Measurements from ENCODE around the gene SCTR. TPM values are rescaled to one million over a fixed set of nuclear protein-coding genes. Genes with fewer than 3 reads are reported as not detected.
A peak's percentile ranks its signal among the peaks of the same experiment; 100 is the strongest.

SCTR gene
- total RNA-seq, 1 donor from 2014 or later: 6.2 TPM

GRCh38 chr2:119475225-119475856 is 48.9 kb downstream of the SCTR start:
- no peak for DNase-seq (ENCODE audit: low read depth)

DNA sequence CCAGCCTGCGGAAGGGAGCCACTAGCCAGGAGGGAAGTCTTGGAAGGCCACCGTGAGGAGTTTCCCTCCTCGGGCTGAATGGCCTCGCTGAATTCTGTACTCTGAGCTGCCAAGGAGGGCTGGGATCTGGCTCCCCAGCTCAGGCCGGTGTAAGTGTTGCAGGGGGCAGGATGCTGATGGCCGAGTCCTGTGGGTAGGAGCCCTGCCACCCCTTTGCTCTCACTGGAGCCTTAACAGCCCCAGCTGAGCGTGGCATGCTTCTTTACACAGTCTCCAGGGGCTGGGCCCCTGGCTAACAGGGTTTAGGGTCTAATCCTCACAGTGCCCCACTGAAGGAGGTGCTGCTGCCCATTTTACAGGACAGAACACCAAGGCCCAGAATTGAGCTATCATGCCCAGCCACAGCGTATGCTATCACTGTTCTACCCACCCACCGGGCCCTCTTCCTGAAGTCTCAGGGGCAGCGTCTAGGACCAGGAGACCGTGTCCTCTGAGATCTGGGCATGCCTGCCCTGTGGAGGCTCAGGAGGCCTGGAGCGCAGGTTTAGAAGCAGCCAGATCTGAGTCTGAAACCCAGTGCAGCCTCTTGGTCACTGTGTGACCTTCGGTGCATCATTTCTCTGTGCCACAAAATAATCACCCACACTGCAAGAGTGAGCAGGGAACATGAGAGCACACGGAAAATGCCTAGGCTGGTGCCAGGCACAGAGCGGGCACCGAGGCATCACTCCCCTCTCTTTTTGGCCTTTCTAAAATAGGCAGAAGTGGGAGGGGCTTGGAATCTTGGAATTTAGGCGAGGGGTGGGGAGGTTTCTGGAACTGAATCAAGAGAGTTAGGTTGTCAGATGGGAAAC is 49.7 kb downstream of the SCTR start:
- DNase-seq (ENCODE audit: low read depth): no peak

DNA sequence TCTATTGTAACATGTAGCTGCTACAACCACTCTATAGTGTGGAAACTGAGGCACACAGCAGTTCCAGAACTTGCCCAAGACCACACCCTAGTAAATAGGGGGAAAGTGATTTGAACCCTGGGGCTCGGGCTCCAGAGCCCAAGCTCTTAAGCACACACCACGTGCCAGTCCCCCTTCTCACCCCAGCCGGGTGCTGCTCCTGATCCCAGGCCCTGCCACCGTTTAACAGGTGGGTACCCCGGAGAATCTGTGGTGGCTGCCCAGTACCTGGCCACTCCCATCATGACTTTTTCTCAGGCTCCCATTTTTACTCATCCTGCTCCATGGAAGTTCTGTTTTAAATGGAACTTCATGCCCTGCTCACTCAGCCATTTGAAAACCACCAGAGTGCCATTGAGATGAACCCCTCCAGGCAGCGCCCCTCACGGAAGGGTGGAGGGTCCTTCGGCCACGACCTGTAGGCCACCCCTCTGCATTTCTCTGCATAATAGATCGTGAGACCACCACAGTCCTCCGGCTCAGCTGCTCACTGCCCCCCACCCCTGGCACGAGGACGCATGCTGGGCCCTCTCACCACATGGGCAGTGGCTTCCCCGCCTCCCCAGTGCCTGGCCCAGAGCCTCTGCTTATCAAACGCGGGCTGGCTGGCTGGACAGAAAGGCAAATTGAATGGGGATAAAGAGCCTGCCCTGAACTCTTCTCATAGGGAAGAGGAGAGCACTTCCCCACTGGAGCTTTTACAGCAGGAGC is 50.5 kb downstream of the SCTR start:
- DNase-seq (ENCODE audit: low read depth): no peak

DNA sequence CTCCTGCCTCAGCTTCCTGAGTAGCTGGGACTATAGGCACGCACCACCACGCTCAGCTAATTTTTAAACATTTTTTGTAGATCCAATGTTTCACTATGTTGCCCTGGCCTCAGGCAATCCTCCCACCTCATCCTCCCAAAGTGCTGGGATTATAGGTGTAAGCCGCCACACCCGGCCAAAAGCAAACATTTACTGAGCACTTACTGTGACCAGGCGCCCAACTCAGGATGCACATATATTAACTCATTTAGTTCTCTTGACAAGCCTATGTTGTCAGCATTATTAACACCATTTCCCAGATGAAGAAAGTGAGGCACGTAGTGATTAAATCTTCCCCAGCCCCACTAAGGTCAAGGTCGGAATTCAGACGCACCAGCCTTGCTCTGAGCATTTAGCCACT is 51.5 kb downstream of the SCTR start:
- DNase-seq (ENCODE audit: low read depth): no peak

GRCh38 chr2:119469661-119470297 is 54.5 kb downstream of the SCTR start:
- no peak for DNase-seq (ENCODE audit: low read depth)

- DNase-seq (ENCODE audit: low read depth): no peak
These were observed 55.2 kb downstream of the SCTR start for GRCh38 chr2:119469131-119469530.

DNA sequence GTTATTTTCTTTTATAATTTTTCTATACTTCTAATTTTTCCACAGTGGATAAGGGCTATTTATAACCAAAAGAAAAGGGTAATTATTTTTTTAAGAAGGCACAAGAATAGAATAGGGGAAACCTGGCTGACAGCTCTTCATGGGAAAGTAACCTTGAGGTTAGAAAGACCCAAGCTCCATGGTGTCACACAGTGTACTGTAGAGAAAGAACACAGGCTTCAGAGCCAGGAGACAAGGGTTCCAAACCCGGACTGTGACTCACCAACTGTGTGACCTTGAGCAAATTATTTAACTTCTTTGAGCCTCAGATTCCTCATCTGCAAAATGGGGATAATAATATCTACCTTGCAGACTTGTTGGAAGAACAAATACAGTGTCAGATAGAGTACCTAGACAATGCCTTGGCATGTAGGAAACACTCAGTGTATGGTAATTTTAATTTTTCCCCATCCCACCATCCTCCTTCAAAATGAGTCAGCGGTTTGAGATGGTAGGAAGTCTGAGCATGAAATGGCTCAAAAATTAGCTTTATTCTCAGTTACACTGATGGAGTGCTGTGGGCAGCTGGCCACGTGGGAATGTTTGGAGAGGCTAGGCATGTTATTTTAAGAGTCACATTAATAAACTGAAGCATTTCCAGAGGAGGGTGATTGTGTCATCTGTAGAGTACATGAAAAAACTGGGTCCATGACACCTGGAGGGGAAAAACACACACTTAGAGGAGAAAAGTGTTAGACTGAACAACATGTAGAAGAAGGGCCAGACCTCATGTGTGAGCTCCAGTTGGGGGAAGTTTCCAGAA is 55.9 kb downstream of the SCTR start:
- DNase-seq (ENCODE audit: low read depth): peak; percentile 56

DNA sequence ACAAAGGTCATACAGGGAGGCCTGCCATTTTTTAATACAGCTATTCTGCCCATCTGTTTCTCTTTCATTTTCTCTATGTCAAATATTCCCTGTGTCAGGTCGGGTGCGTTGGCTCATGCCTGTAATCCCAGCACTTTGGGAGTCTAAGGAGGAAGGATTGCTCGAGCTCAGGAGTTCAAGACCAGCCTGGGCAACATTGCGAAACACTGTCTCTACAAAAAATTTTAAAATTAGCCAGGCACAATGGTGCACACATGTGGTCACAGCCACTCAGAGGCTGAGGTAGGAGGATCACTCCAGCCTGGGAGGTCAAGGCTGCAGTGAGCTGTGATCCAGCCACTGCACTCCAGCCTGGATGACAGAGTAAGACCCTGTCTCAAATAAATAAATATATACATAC is 57.9 kb downstream of the SCTR start:
- no peak for DNase-seq (ENCODE audit: low read depth)

DNA sequence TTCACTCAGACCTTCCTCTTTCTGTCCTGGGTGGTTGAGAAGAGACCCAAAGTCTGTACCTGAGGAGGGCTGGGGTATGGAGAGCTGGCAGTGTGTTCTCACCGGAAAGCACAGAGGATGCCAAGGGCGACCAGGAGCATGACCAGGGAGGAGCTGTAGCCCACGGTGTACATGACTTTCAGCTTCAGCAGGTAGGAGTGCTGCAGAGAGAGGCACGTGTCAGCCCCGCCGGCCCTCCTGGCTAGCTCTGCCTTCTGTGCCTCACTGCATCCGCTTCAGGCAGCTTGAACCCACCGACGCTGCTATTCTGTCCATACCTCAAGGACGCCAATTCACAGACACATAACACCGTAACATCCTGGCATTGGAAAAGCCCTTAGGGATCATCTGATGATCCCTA is 58.6 kb downstream of the SCTR start:
- DNase-seq (ENCODE audit: low read depth): no peak

DNA sequence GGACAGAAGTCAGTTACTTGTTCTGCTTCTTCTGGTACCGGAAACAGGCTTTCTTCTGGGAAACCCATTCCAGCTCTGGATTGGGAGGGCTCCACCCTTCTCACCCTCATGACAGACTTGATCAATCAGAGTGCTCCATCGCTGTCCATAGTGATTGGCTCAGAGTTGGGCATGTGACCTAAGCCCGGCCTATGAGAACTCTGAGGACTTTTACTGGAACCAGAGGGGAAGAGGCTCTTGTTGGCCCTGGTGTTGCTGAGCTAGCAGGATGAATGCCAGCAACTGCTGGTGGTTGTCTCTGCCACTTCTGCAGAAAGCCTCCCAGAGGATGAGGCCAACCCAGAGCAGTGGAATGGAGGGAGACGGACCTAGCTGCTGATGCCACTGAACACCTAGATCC is 59.3 kb downstream of the SCTR start:
- no peak for DNase-seq (ENCODE audit: low read depth)

DNA sequence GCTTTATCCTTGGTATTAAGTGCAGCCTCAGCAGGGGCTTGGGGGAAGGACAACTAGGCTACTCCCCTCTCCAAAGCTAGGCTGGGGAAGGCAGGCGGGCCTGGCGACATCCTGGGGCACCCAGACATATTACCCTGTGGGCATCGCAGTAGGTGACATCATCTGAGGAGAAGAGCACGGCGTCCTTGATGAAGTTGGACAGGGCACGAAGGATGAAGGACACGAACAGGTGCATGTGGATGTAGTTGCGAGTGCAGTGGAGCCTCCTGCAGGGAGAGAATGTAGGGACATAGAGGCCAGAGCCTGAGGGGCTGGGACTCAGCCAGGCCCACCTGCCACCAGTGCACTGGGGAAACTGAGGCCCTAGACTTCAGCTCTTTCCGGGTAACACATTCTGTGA is 60.3 kb downstream of the SCTR start:
- DNase-seq (ENCODE audit: low read depth): no peak

DNA sequence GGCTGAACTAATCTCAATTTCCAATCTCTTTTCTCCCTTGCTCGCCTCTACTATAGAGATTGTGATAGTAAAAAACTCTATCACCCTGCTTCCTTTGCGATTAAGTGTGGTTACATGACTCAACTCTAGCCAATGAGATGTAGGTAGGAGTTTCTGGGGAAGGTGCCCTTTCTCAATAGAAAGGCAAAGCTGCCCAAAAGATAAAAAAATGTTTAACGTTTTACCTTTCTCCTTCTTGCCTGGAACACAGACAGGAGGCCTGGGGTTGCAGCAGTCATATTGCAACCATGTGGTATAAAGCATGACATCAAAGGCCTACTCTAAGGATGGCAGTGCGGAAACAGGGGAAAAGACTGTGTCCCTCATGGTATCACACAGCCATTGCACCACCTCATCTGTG is 61.1 kb downstream of the SCTR start:
- peak; percentile 13 for DNase-seq (ENCODE audit: low read depth)

DNA sequence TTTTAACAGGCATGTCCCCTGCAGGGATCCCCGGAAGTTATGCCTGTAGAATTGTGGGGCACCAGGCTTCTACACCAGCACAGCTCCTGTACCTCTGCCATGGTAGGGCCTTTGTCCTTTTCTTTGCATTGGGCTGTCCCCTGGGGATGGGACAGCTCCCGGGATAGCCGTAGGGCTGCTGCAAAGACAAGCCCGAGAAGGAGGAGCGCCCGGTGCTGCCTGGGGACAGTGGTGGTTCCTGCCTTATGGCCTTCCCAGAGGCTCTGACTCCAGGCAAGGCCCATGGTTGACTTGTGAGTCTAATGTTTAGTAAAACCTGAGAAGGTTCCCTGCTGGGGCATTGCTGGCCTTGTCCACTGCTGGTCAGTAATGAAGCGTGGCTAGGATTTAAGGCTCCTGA is 61.7 kb downstream of the SCTR start:
- no peak for DNase-seq (ENCODE audit: low read depth)

GRCh38 chr2:119461811-119462210 is 62.5 kb downstream of the SCTR start:
- no peak for DNase-seq (ENCODE audit: low read depth)

DNA sequence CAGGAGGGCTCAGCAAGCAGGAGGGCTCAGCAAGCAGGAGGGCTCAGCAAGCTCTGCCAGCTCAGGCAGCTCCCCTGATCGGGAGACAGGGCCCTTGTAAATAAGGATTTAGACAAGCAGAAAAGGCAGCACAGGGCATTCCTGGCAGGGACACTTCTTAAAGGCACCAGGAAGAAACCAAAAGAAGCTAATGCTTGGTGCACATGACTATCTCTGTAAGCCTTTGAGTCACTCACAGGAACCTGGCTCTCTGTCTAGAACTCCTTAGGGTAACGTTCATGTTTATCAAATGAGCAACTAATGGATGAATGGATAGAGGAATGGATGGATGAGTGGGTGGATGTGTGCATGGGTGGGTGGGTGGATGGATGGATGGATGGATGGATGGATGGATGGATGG is 64.2 kb downstream of the SCTR start:
- DNase-seq (ENCODE audit: low read depth): no peak

DNA sequence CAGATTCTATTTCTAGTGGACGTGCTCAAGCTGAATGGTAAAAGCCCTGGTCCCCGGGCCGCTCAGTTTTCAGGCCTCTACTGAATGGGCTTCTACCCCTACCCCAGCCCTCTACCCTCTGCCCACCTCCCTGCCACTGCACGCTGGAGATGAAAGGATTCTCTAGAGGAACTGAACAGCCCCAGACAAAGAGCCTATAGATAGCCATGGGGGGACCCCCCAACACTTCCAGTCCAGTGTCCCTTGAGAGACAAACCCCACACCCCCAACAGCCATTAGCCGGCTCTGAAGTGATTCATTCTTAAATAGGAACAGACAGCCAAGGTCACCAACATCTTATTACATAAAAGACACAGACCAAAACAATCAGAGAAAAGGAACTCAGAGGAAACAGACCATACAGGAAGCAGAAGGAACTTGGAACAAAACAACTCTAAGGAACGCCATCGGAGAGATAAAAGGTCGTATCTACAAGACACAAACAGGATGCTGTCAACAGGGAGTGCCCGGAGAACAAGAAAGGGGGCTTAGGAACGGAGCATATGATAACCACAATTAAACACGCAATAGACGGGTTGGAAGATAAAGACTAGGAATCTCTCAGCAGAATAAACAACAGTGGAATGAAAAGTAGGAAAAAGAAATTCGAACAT is 69.1 kb downstream of the SCTR start:
- DNase-seq (ENCODE audit: low read depth): no peak

GRCh38 chr2:119453972-119454593 is 70.2 kb downstream of the SCTR start:
- no peak for DNase-seq (ENCODE audit: low read depth)

- DNase-seq (ENCODE audit: low read depth): no peak
These were observed 72.8 kb downstream of the SCTR start for GRCh38 chr2:119451336-119452050.

DNA sequence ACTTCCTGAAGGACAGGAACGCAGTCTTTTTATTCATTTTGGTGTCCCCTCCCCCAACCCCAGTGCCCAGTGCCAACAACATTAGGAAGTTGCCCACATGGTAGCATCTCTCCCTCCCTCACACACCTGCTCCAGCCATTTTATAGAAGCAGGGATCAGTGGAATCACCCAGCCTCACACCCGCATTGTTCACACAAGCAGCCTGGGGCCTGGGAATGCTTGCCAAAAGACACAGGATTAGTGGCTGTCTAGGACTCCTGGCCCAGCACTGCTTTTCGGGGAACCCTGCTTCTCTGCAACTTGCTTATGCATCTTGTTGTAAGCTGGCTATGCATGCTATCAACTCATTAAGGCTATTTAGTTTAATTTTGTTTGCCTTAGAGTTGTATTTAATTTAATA is 74.8 kb downstream of the SCTR start:
- DNase-seq (ENCODE audit: low read depth): no peak
